GM12874 (cell line): ENCODE data around the gene TMEM182.

ENCODE experiments used
- CTCF ChIP-seq: IDR thresholded peaks from 2 replicates; pipeline ENCODE4 v1.5.1; 2011; ENCODE audit warnings: low read depth, mild to moderate bottlenecking, control low read depth, low read length, moderate library complexity; ENCODE audit not compliant: insufficient read depth

Gene TMEM182

GRCh38 chr2:102735416-102736109 is 26.3 kb upstream of the TMEM182 start:
- TF ChIP-seq CTCF = no peak

GRCh38 chr2:102736110-102736409 is 25.8 kb upstream of the TMEM182 start:
- TF ChIP-seq CTCF = no peak

GRCh38 chr2:102736410-102737409 is 25.1 kb upstream of the TMEM182 start:
- TF ChIP-seq CTCF = no peak

- TF ChIP-seq CTCF = no peak
These were observed 24.4 kb upstream of the TMEM182 start for GRCh38 chr2:102737431-102737830.

GRCh38 chr2:102743259-102743658 is 18.6 kb upstream of the TMEM182 start:
- no peak for TF ChIP-seq CTCF

GRCh38 chr2:102748107-102748506 is 13.7 kb upstream of the TMEM182 start:
- no peak for TF ChIP-seq CTCF

GRCh38 chr2:102749938-102750337 is 11.9 kb upstream of the TMEM182 start:
- TF ChIP-seq CTCF = no peak
